Nephron progenitor cell (in vitro differentiated cells): Measurements from ENCODE around the gene BCL6B.

Experiments
- DNase-seq: peaks from one replicate; pipeline ENCODE4 v3.0.0; 2021
- H3K27ac Mint-ChIP-seq: 2 replicates; pipeline ENCODE4 v1.8.0; 2021; ENCODE audit warnings: mild to moderate bottlenecking, moderate library complexity, mixed read lengths
- H3K27me3 Mint-ChIP-seq: 2 replicates; pipeline ENCODE4 v1.8.0; 2021; ENCODE audit warnings: mild to moderate bottlenecking, low read depth, mixed read lengths; ENCODE audit not compliant: poor library complexity
- H3K36me3 Mint-ChIP-seq: 2 replicates; pipeline ENCODE4 v1.8.0; 2021; ENCODE audit warnings: low read depth, mixed read lengths
- H3K4me1 Mint-ChIP-seq: 2 replicates; pipeline ENCODE4 v1.8.0; 2021; ENCODE audit warnings: mixed read lengths
- H3K4me3 Mint-ChIP-seq: 2 replicates; pipeline ENCODE4 v1.8.0; 2021; ENCODE audit warnings: mild to moderate bottlenecking, moderate library complexity, mixed read lengths
- H3K9me3 Mint-ChIP-seq: 2 replicates; pipeline ENCODE4 v1.8.0; 2021; ENCODE audit warnings: mild to moderate bottlenecking, moderate library complexity, mixed read lengths
- CTCF ChIP-seq: fragments of 200-600 bp; sonication (generic); IDR thresholded peaks from 2 replicates; pipeline ENCODE4 v1.5.0; 2021; ENCODE audit warnings: antibody characterized with exemption

The BCL6B gene

GRCh38 chr17:7024402-7024785 lies 1.5 kb downstream of the BCL6B start:
- Mint-ChIP-seq H3K4me1 (peaks cover 36% of the 10 kb centered on the region), H3K27me3 (peaks cover 46% of the 10 kb centered on the region), H3K27ac (no peak overlapping the region), H3K36me3 (no peaks in the 10 kb centered on the region), H3K4me3 (no peak overlapping the region), H3K9me3 (no peaks in the 10 kb centered on the region)
- TF ChIP-seq CTCF = no peak
- DNase-seq = no peak

- Mint-ChIP-seq H3K36me3 (no peaks in the 10 kb centered on the region), H3K4me1 (peaks cover 27% of the 10 kb centered on the region), H3K27ac (no peak overlapping the region), H3K27me3 (peaks cover 47% of the 10 kb centered on the region), H3K9me3 (no peaks in the 10 kb centered on the region), H3K4me3 (no peak overlapping the region)
- no peak for TF ChIP-seq CTCF
- DNase-seq = no peak
Observed at GRCh38 chr17:7025245-7025644, 2.4 kb downstream of the BCL6B start.

GRCh38 chr17:7026471-7027115 lies 3.7 kb downstream of the BCL6B start:
- Mint-ChIP-seq H3K27me3 (peaks cover 44% of the 10 kb centered on the region), H3K4me1 (peaks cover 14% of the 10 kb centered on the region), H3K9me3 (no peaks in the 10 kb centered on the region), H3K36me3 (no peaks in the 10 kb centered on the region), H3K27ac (peak overlapping the region; percentile 25), H3K4me3 (no peak overlapping the region)
- no peak for TF ChIP-seq CTCF
- DNase-seq = no peak

- TF ChIP-seq CTCF = no peak
- peak overlapping the region; percentile 42 for H3K27ac Mint-ChIP-seq
- no peaks in the 10 kb centered on the region for H3K36me3 Mint-ChIP-seq
- peaks cover 37% of the 10 kb centered on the region for H3K27me3 Mint-ChIP-seq
- H3K4me3 Mint-ChIP-seq = no peak overlapping the region
- no peak for DNase-seq
- H3K4me1 Mint-ChIP-seq = peaks cover 11% of the 10 kb centered on the region
- H3K9me3 Mint-ChIP-seq = no peaks in the 10 kb centered on the region
Observed at GRCh38 chr17:7027335-7027734, 4.5 kb downstream of the BCL6B start.

- Mint-ChIP-seq H3K36me3 (no peaks in the 10 kb centered on the region), H3K9me3 (no peaks in the 10 kb centered on the region), H3K4me1 (no peaks in the 10 kb centered on the region), H3K27ac (no peak overlapping the region), H3K4me3 (no peak overlapping the region), H3K27me3 (peaks cover 24% of the 10 kb centered on the region)
- DNase-seq = no peak
- TF ChIP-seq CTCF = no peak
Observed at GRCh38 chr17:7029096-7029495, 6.2 kb downstream of the BCL6B start.

GRCh38 chr17:7029659-7030058 lies 6.8 kb downstream of the BCL6B start:
- no peak overlapping the region for H3K27ac Mint-ChIP-seq
- no peaks in the 10 kb centered on the region for H3K9me3 Mint-ChIP-seq
- no peak overlapping the region for H3K4me3 Mint-ChIP-seq
- H3K27me3 Mint-ChIP-seq = peaks cover 23% of the 10 kb centered on the region
- H3K36me3 Mint-ChIP-seq = no peaks in the 10 kb centered on the region
- no peak for DNase-seq
- TF ChIP-seq CTCF = no peak
- no peaks in the 10 kb centered on the region for H3K4me1 Mint-ChIP-seq
